IMR-90 (cell line): Measurements from ENCODE around the gene RNH1. TPM values are rescaled to one million over a fixed set of nuclear protein-coding genes. Genes with fewer than 3 reads are reported as not detected.

Experiments
- ATAC-seq: fragments of 200-7000 bp; cut with Tn5 transposase; 2 replicates; pipeline ENCODE4 v1.9.1; 2020; ENCODE audit warnings: low read depth, mild to moderate bottlenecking, moderate library complexity
- BruUV-seq: library from RNA; stranded (reverse); fragments of 400-500 nt; replicated peaks from 2 replicates; lab custom pipeline; 2021; lab: Mats Ljungman, UMichigan
- CTCF ChIA-PET: fragments of 300-600 bp; formaldehyde crosslinking; extraction: SDS; loops from one replicate; lab custom pipeline; 2021; ENCODE audit warnings: antibody characterized with exemption; lab: Yijun Ruan, JAX
- POLR2A ChIA-PET: fragments of 300-600 bp; sonication (Branson Sonifier 250); formaldehyde crosslinking; loops from one replicate; lab custom pipeline; 2022; ENCODE audit warnings: antibody characterized with exemption; ENCODE audit not compliant: unreplicated experiment; lab: Charles Lee
- DNase-seq: peaks from one replicate; pipeline ENCODE4 v3.0.0; 2013
- H2AFZ ChIP-seq: replicated peaks from 2 replicates; pipeline ENCODE3; 2013; ENCODE audit warnings: low read length, mild to moderate bottlenecking; ENCODE audit not compliant: poor library complexity
- H2AK5ac ChIP-seq: 2 replicates; pipeline ENCODE4 v1.6.1; 2013; ENCODE audit warnings: low read depth, low read length, inconsistent platforms
- H2AK9ac ChIP-seq: replicated peaks from 2 replicates; pipeline ENCODE3; 2013; ENCODE audit warnings: mild to moderate bottlenecking, low read depth, low read length, moderate library complexity; ENCODE audit not compliant: poor library complexity
- H2BK120ac ChIP-seq: 2 replicates; pipeline ENCODE4 v1.6.1; 2013; ENCODE audit warnings: low read depth, low read length, inconsistent platforms
- H2BK15ac ChIP-seq: 3 replicates; pipeline ENCODE4 v1.6.1; 2013; ENCODE audit warnings: low read depth, low read length, inconsistent platforms
- H2BK20ac ChIP-seq: 2 replicates; pipeline ENCODE4 v1.6.1; 2013; ENCODE audit warnings: low read depth, mild to moderate bottlenecking, inconsistent platforms, low read length, moderate library complexity
- H2BK5ac ChIP-seq: 2 replicates; pipeline ENCODE4 v1.6.1; 2013; ENCODE audit warnings: mild to moderate bottlenecking, low read depth, low read length, inconsistent platforms; ENCODE audit not compliant: poor library complexity, severe bottlenecking
- H3K14ac ChIP-seq: replicated peaks from 2 replicates; pipeline ENCODE4 v1.6.1; 2013; ENCODE audit warnings: low read depth, low read length, inconsistent platforms
- H3K18ac ChIP-seq: 2 replicates; pipeline ENCODE4 v1.6.1; 2013; ENCODE audit warnings: low read depth, low read length, control low read depth
- H3K23ac ChIP-seq: 2 replicates; pipeline ENCODE4 v1.6.1; 2013; ENCODE audit warnings: low read depth, low read length, inconsistent platforms
- H3K27ac ChIP-seq: 2 replicates; pipeline ENCODE4 v1.5.1; 2013; ENCODE audit warnings: mild to moderate bottlenecking, control low read depth, low read length; ENCODE audit not compliant: insufficient read depth
- H3K27me3 ChIP-seq: 2 replicates; pipeline ENCODE4 v1.6.1; 2013; ENCODE audit warnings: low read length; ENCODE audit not compliant: control insufficient read depth, insufficient read depth
- H3K36me3 ChIP-seq: 2 replicates; pipeline ENCODE4 v1.6.1; 2013; ENCODE audit warnings: low read length, mixed read lengths; ENCODE audit not compliant: control insufficient read depth, insufficient read depth
- H3K4ac ChIP-seq: 2 replicates; pipeline ENCODE4 v1.6.1; 2013; ENCODE audit warnings: low read depth, low read length, inconsistent platforms
- H3K4me1 ChIP-seq: 2 replicates; pipeline ENCODE4 v1.6.1; 2013; ENCODE audit warnings: low read length, mixed read lengths; ENCODE audit not compliant: control insufficient read depth, insufficient read depth
- H3K4me2 ChIP-seq: 2 replicates; pipeline ENCODE4 v1.6.1; 2013; ENCODE audit warnings: low read depth, mild to moderate bottlenecking, control low read depth, low read length, moderate library complexity
- H3K4me3 ChIP-seq: 2 replicates; pipeline ENCODE4 v1.5.1; 2013; ENCODE audit warnings: low read depth, mild to moderate bottlenecking, control low read depth, low read length, moderate library complexity; ENCODE audit not compliant: insufficient read depth
- H3K56ac ChIP-seq: 2 replicates; pipeline ENCODE4 v1.6.1; 2013; ENCODE audit warnings: low read length, inconsistent platforms; ENCODE audit not compliant: insufficient read depth; ENCODE audit errors: extremely low read depth
- H3K79me1 ChIP-seq, 2 experiments: 2 replicates each; pipeline ENCODE4 v1.6.1; 2013; ENCODE audit warnings: low read length in 2 of 2, inconsistent platforms in 1 of 2, low read depth in 1 of 2
- H3K9ac ChIP-seq: 2 replicates; pipeline ENCODE4 v1.6.1; 2013; ENCODE audit warnings: low read depth, low read length, control low read depth
- H3K9me1 ChIP-seq: 2 replicates; pipeline ENCODE4 v1.6.1; 2013; ENCODE audit warnings: low read length, inconsistent platforms; ENCODE audit not compliant: insufficient read depth
- H3K9me3 ChIP-seq: 2 replicates; pipeline ENCODE4 v1.6.1; 2013; ENCODE audit warnings: low read length; ENCODE audit not compliant: control insufficient read depth, insufficient read depth
- H4K20me1 ChIP-seq: 2 replicates; pipeline ENCODE4 v1.6.1; 2013; ENCODE audit warnings: low read length, inconsistent platforms; ENCODE audit not compliant: insufficient read depth
- H4K5ac ChIP-seq: 2 replicates; pipeline ENCODE4 v1.6.1; 2013; ENCODE audit warnings: mild to moderate bottlenecking, low read depth, low read length, control low read depth
- H4K8ac ChIP-seq, 2 experiments: 2 replicates each; pipeline ENCODE4 v1.6.1; 2013; ENCODE audit warnings: low read depth in 2 of 2, low read length in 2 of 2, control low read depth in 1 of 2, inconsistent platforms in 1 of 2
- H4K91ac ChIP-seq: 2 replicates; pipeline ENCODE4 v1.6.1; 2013; ENCODE audit warnings: low read depth, low read length, inconsistent platforms; ENCODE audit not compliant: insufficient read depth
- CHD1 ChIP-seq: IDR thresholded peaks from 2 replicates; pipeline ENCODE4 v1.6.1; 2012; ENCODE audit warnings: low read depth, low read length, improper control_type of control experiment
- CTCF ChIP-seq: conservative IDR thresholded peaks from 2 replicates; pipeline ENCODE4 v1.5.1; 2012; ENCODE audit warnings: mild to moderate bottlenecking, low read depth, low read length, improper control_type of control experiment
- MAFK ChIP-seq: IDR thresholded peaks from 2 replicates; pipeline ENCODE4 v1.6.1; 2012; ENCODE audit warnings: low read depth, low read length, improper control_type of control experiment
- MAZ ChIP-seq: IDR thresholded peaks from 2 replicates; pipeline ENCODE4 v1.6.1; 2012; ENCODE audit warnings: low read depth, mild to moderate bottlenecking, low read length, improper control_type of control experiment, moderate library complexity, borderline replicate concordance
- MXI1 ChIP-seq: IDR thresholded peaks from 2 replicates; pipeline ENCODE4 v1.6.1; 2012; ENCODE audit warnings: low read depth, mild to moderate bottlenecking, low read length, moderate library complexity, borderline replicate concordance
- NFE2L2 ChIP-seq: fragments of 150-350 bp; IDR thresholded peaks from 2 replicates; pipeline ENCODE4 v1.6.1; 2016; ENCODE audit warnings: low read depth, mild to moderate bottlenecking, low read length
- POLR2A ChIP-seq: IDR thresholded peaks from 2 replicates; pipeline ENCODE4 v1.6.1; 2012; ENCODE audit warnings: mild to moderate bottlenecking, low read depth, low read length
- RAD21 ChIP-seq: IDR thresholded peaks from 2 replicates; pipeline ENCODE4 v1.6.1; 2012; ENCODE audit warnings: low read length, improper control_type of control experiment
- RCOR1 ChIP-seq: IDR thresholded peaks from 2 replicates; pipeline ENCODE4 v1.6.1; 2012; ENCODE audit warnings: mild to moderate bottlenecking, low read length, improper control_type of control experiment; ENCODE audit not compliant: insufficient replicate concordance
- SMC3 ChIP-seq: fragments of 150-350 bp; IDR thresholded peaks from 2 replicates; pipeline ENCODE4 v1.6.1; 2016; ENCODE audit warnings: low read depth, mild to moderate bottlenecking, antibody characterized with exemption, low read length, moderate library complexity
- USF2 ChIP-seq: fragments of 150-350 bp; IDR thresholded peaks from 2 replicates; pipeline ENCODE4 v1.6.1; 2017; ENCODE audit warnings: mild to moderate bottlenecking, antibody characterized with exemption, low read length, low read depth
- WGBS, 2 experiments: methylation state at CpG; one replicate each; pipeline versions ENCODE4 v1.1.5 to v1.1.7; 2013; ENCODE audit warnings: missing lambda C conversion rate in 2 of 2; ENCODE audit not compliant: insufficient read length in 1 of 2; ENCODE audit errors: extremely low coverage in 2 of 2; 5-methylcytosine and 5-hydroxymethylcytosine counted together
- dilution Hi-C: fragments of 300-500 bp; cut with HindIII; formaldehyde crosslinking; loops from one replicate; pipeline ENCODE4 v1.14.3; 2018; ENCODE audit warnings: low sequenced_read_pairs; ENCODE audit not compliant: unreplicated experiment
- in situ Hi-C: fragments of 300-500 bp; cut with MboI; formaldehyde crosslinking; loops from 3 replicates; pipeline ENCODE4 v1.14.3; 2019; ENCODE audit warnings: low sequenced_read_pairs, inconsistent platforms, mixed read lengths
- intact Hi-C: fragments of 100-400 bp; cut with micrococcal nuclease; formaldehyde crosslinking; loops from 2 replicates; pipeline ENCODE4 v1.10.0; 2022
- polyA plus RNA-seq, 3 experiments: library from polyadenylated mRNA; depleted of rRNA; stranded (reverse); fragments of >200 nt; gene quantifications; 2 replicates each; pipeline ENCODE4 v1.2.3, GENCODE V29; 2012; ENCODE audit warnings: low replicate concordance in 1 of 3
- total RNA-seq: library from RNA; depleted of rRNA; stranded (reverse); fragments of >200 nt; gene quantifications from 2 replicates; pipeline ENCODE4 v1.2.3, GENCODE V29; 2012

Gene RNH1
- total and polyA plus RNA-seq, 2 of the 4 experiments (the other 2 are of a cell fraction): 138 to 247 TPM

GRCh38 chr11:447923-448731 is 58.9 kb downstream of the RNH1 start:
- no TSS peak for BruUV-seq

More at GRCh38 chr11:447923-448731, 58.9 kb downstream of the RNH1 start:
- H2BK5ac ChIP-seq: peak overlapping the region; percentile 72
- H2AK5ac ChIP-seq: peak overlapping the region; percentile 48; the same call in 1 of the 2 replicates
- peak overlapping the region; percentile 74 for H3K27ac ChIP-seq
- intact Hi-C loops: loop anchor here (2.0 to 10.0 kb wide), 3 partner anchors 83 to 241 kb away; partner anchors contain the start of genes B4GALNT4, BET1L and RIC8A
- no peaks in the 10 kb centered on the region for H3K9me3 ChIP-seq
- peak overlapping the region; percentile 69; the same call in 1 of the 2 replicates for H4K91ac ChIP-seq
- H3K9me1 ChIP-seq: no peaks in the 10 kb centered on the region
- peak overlapping the region; percentile 54 to 92 for H4K8ac ChIP-seq
- H3K9ac ChIP-seq: peak overlapping the region; percentile 53
- no peak overlapping the region for H3K56ac ChIP-seq
- H2AFZ ChIP-seq: peak overlapping the region; percentile 99
- H3K18ac ChIP-seq: no peak overlapping the region
- ChIA-PET CTCF (interaction anchor here (0.7 to 3.4 kb wide), 8 partner anchors 8 to 80 kb away, joined by 3 to 12 read pairs (median 4); no protein-coding TSS in a partner anchor), POLR2A (no interaction called here)
- peaks cover 0 to 33% of the 10 kb centered on the region in 2 experiments; a peak in 3 of 4 replicates for H3K79me1 ChIP-seq
- H4K20me1 ChIP-seq: peaks cover 21% of the 10 kb centered on the region
- H2BK20ac ChIP-seq: no peak overlapping the region
- dilution Hi-C loops: no loop called here
- H3K4me2 ChIP-seq: peak overlapping the region; percentile 88
- no peak overlapping the region for H2BK15ac ChIP-seq
- TF ChIP-seq NFE2L2 (no peak), MAFK (no peak), MAZ (peak; percentile 82), USF2 (peak; percentile 86), POLR2A (peak; percentile 65; the same call in 1 of the 2 replicates), RAD21 (peak; percentile 76), RCOR1 (peak; percentile 68), CHD1 (no peak), MXI1 (peak; percentile 49; the same call in 1 of the 2 replicates), SMC3 (peak; percentile 60), CTCF (peak; percentile 81)
- peaks cover 9% of the 10 kb centered on the region for H3K4me1 ChIP-seq
- peaks cover 6% of the 10 kb centered on the region; the same call in 1 of the 2 replicates for H3K36me3 ChIP-seq
- ATAC-seq (peak; percentile 78), DNase-seq (peak; percentile 84)
- H3K4me3 ChIP-seq: peak overlapping the region; percentile 94
- peak overlapping the region; percentile 26 for H3K23ac ChIP-seq
- H2BK120ac ChIP-seq: peak overlapping the region; percentile 36; the same call in 1 of the 2 replicates
- H3K4ac ChIP-seq: peak overlapping the region; percentile 77
- peak overlapping the region; percentile 60 for H4K5ac ChIP-seq
- H2AK9ac ChIP-seq: peak overlapping the region; percentile 97
- WGBS, 2 experiments: 0% methylated on average over 14 of the region's 55 CpGs; no CpG with 5 or more reads in 1 of the 2 experiments
- peaks cover 4% of the 10 kb centered on the region; the same call in 1 of the 2 replicates for H3K27me3 ChIP-seq
- in situ Hi-C loops: no loop called here
- peak overlapping the region; percentile 69 for H3K14ac ChIP-seq
